OCI-LY7 (cell line): Measurements from ENCODE around the gene CAPN10. TPM values are rescaled to one million over a fixed set of nuclear protein-coding genes. Genes with fewer than 3 reads are reported as not detected.
A peak's percentile ranks its signal among the peaks of the same experiment; 100 is the strongest.

Experiments used
- BruUV-seq: library from RNA; stranded (reverse); fragments of 400-500 nt; replicated peaks from 2 replicates; lab custom pipeline; 2021; lab: Mats Ljungman, UMichigan
- CTCF ChIA-PET: fragments of 300-600 bp; sonication (Branson Sonifier 250); formaldehyde crosslinking; loops from one replicate; lab custom pipeline; 2022; ENCODE audit warnings: antibody characterized with exemption; ENCODE audit not compliant: unreplicated experiment; lab: Charles Lee
- POLR2A ChIA-PET: fragments of 300-600 bp; sonication (Branson Sonifier 250); formaldehyde crosslinking; loops from one replicate; lab custom pipeline; 2022; ENCODE audit warnings: antibody characterized with exemption; lab: Charles Lee
- DNase-seq: peaks from one replicate; pipeline ENCODE4 v3.0.0-alpha.2; 2015; ENCODE audit warnings: low spot score
- H2AFZ ChIP-seq: fragments of 200-600 bp; sonication (generic), shearing (Covaris generic); 2 replicates; pipeline ENCODE4 v1.6.1; 2014; ENCODE audit warnings: mild to moderate bottlenecking, antibody characterized with exemption, low read length, moderate library complexity
- H3K27ac ChIP-seq: fragments of 200-600 bp; sonication (generic); 2 replicates; pipeline ENCODE4 v1.5.1; 2014; ENCODE audit warnings: mixed run types, low read depth, mild to moderate bottlenecking, moderate library complexity, low read length, inconsistent platforms; ENCODE audit not compliant: poor library complexity, severe bottlenecking
- H3K36me3 ChIP-seq: fragments of 200-600 bp; sonication (generic); 2 replicates; pipeline ENCODE4 v1.6.1; 2014; ENCODE audit warnings: mild to moderate bottlenecking, antibody characterized with exemption, low read length, moderate library complexity, mixed read lengths; ENCODE audit not compliant: insufficient read depth
- H3K4me1 ChIP-seq: fragments of 200-600 bp; sonication (generic); 2 replicates; pipeline ENCODE4 v1.5.1; 2014; ENCODE audit warnings: mild to moderate bottlenecking, low read length; ENCODE audit not compliant: insufficient read depth, poor library complexity, severe bottlenecking
- H3K4me2 ChIP-seq: fragments of 200-600 bp; sonication (generic); 2 replicates; pipeline ENCODE4 v1.6.1; 2014; ENCODE audit warnings: mild to moderate bottlenecking, low read length
- H3K4me3 ChIP-seq: fragments of 200-600 bp; sonication (generic); 2 replicates; pipeline ENCODE4 v1.5.1; 2014; ENCODE audit warnings: mild to moderate bottlenecking, low read depth, low read length; ENCODE audit not compliant: poor library complexity, severe bottlenecking
- H3K79me2 ChIP-seq: fragments of 200-600 bp; sonication (generic); 2 replicates; pipeline ENCODE4 v1.6.1; 2016; ENCODE audit warnings: low read depth, mild to moderate bottlenecking, low read length, moderate library complexity, mixed read lengths; ENCODE audit not compliant: insufficient read depth
- H3K9me2 ChIP-seq: fragments of 200-600 bp; sonication (generic); 2 replicates; pipeline ENCODE4 v1.6.1; 2016; ENCODE audit warnings: mild to moderate bottlenecking, low read length, mixed read lengths; ENCODE audit not compliant: insufficient read depth
- H3K9me3 ChIP-seq: fragments of 200-600 bp; sonication (generic); 2 replicates; pipeline ENCODE4 v1.6.1; 2014; ENCODE audit warnings: mild to moderate bottlenecking, mixed run types, low read length, mixed read lengths
- H4K20me1 ChIP-seq: fragments of 200-600 bp; sonication (generic); 2 replicates; pipeline ENCODE4 v1.6.1; 2014; ENCODE audit warnings: mild to moderate bottlenecking, antibody characterized with exemption, low read length, moderate library complexity, mixed read lengths; ENCODE audit not compliant: insufficient read depth
- CTCF ChIP-seq: fragments of 200-600 bp; sonication (generic); conservative IDR thresholded peaks from 2 replicates; pipeline ENCODE4 v1.5.1; 2014; ENCODE audit warnings: mild to moderate bottlenecking, antibody characterized with exemption, low read length, moderate library complexity, mixed read lengths
- EZH2phosphoT487 ChIP-seq: fragments of 200-600 bp; sonication (generic); IDR thresholded peaks from 2 replicates; pipeline ENCODE4 v1.6.1; 2018; ENCODE audit warnings: low read depth, borderline replicate concordance, mild to moderate bottlenecking, mixed run types, antibody characterized with exemption, low read length, moderate library complexity, mixed read lengths
- intact Hi-C: fragments of 100-400 bp; cut with micrococcal nuclease; formaldehyde crosslinking; loops from one replicate; pipeline ENCODE4 v1.10.0; 2022; ENCODE audit not compliant: unreplicated experiment
- total RNA-seq, 2 experiments: library from RNA; depleted of rRNA in 1 of 2; stranded (reverse); fragments of >200 nt in 1 of 2; shearing (Covaris generic) in 1 of 2; gene quantifications; 2 replicates each; pipeline ENCODE4 v1.2.3, GENCODE V29; 2014 to 2022

Gene CAPN10
- total RNA-seq, 2 experiments from 2014 or later: 70.6 to 78.1 TPM

GRCh38 chr2:240557101-240557751 lies 29.3 kb upstream of the CAPN10 start:
- intact Hi-C loops: no loop called here
- Histone ChIP-seq H3K9me3 (no peaks in the 10 kb centered on the region), H4K20me1 (no peaks in the 10 kb centered on the region), H2AFZ (no peak overlapping the region), H3K9me2 (no peaks in the 10 kb centered on the region), H3K36me3 (peaks cover 54% of the 10 kb centered on the region), H3K4me2 (no peak overlapping the region), H3K27ac (no peak overlapping the region), H3K4me1 (peaks cover 46% of the 10 kb centered on the region), H3K79me2 (peaks cover 44% of the 10 kb centered on the region; the same call in 1 of the 2 replicates), H3K4me3 (no peak overlapping the region)
- ChIA-PET POLR2A (no interaction called here), CTCF (interaction anchor here (1.4 kb wide), 1 partner anchor 43 kb away, joined by 4 read pairs; no protein-coding TSS in a partner anchor)
- DNase-seq: no peak
- no TSS peak for BruUV-seq
- no peak for TF ChIP-seq EZH2phosphoT487
- no peak; the same call in 1 of the 2 replicates for TF ChIP-seq CTCF

- Histone ChIP-seq H3K9me2 (no peaks in the 10 kb centered on the region), H3K4me1 (peaks cover 46% of the 10 kb centered on the region), H3K9me3 (no peaks in the 10 kb centered on the region), H4K20me1 (no peaks in the 10 kb centered on the region), H3K36me3 (peaks cover 54% of the 10 kb centered on the region), H3K4me3 (peak within 1 kb of the TSS; percentile 91), H2AFZ (no peak within 1 kb of the TSS), H3K27ac (peak within 1 kb of the TSS; percentile 86), H3K79me2 (peaks cover 44% of the 10 kb centered on the region; the same call in 1 of the 2 replicates), H3K4me2 (peak within 1 kb of the TSS; percentile 78)
- intact Hi-C loops: no loop called here
- no TSS peak for BruUV-seq
- ChIA-PET CTCF (no interaction called here), POLR2A (no interaction called here)
- TF ChIP-seq CTCF (no peak), EZH2phosphoT487 (no peak)
- DNase-seq: no peak
Measured at GRCh38 chr2:240557808-240558207, 28.7 kb upstream of the CAPN10 start, which contains the start of gene ANKMY1. Gene ANKMY1, minus strand, starts transcription at chr2:240557988. Its CDS starts 653 bp downstream, at chr2:240557335.

GRCh38 chr2:240558236-240558761 lies 28.2 kb upstream of the CAPN10 start:
- BruUV-seq: no TSS peak
- no peak overlapping the region for H2AFZ ChIP-seq
- peaks cover 44% of the 10 kb centered on the region for H3K4me1 ChIP-seq
- peaks cover 44% of the 10 kb centered on the region; the same call in 1 of the 2 replicates for H3K79me2 ChIP-seq
- H3K9me2 ChIP-seq: no peaks in the 10 kb centered on the region
- H3K4me2 ChIP-seq: peak overlapping the region; percentile 78
- peaks cover 54% of the 10 kb centered on the region for H3K36me3 ChIP-seq
- H3K9me3 ChIP-seq: no peaks in the 10 kb centered on the region
- intact Hi-C loops: no loop called here
- TF ChIP-seq CTCF (no peak), EZH2phosphoT487 (no peak)
- ChIA-PET CTCF (no interaction called here), POLR2A (interaction anchor here (1.4 kb wide), 1 partner anchor 27 kb away, joined by 3 read pairs; no protein-coding TSS in a partner anchor)
- no peaks in the 10 kb centered on the region for H4K20me1 ChIP-seq
- no peak for DNase-seq
- H3K4me3 ChIP-seq: peak overlapping the region; percentile 91
- H3K27ac ChIP-seq: no peak overlapping the region
